ENCODE data around the gene KMT2A. TPM values are rescaled to one million over a fixed set of nuclear protein-coding genes. Genes with fewer than 3 reads are reported as not detected.
"Not testable (repeated sequence)": the region's sequence is repeated elsewhere in the genome, so short reads cannot be mapped to it uniquely, and the experiment has no call there.

Gene KMT2A
- total and polyA plus RNA-seq, 4 donors: 7.7 to 127 (median 27.0) TPM

GRCh38 chr11:118398791-118399559 is 37.3 kb upstream of the KMT2A start:
- no peak overlapping the region for H3K4me3 ChIP-seq
- no peak for TF ChIP-seq CTCF (IDR thresholded peaks at IDR 0.05; ENCODE audit: control extremely low read depth, extremely low read depth)
- ATAC-seq (ENCODE audit: insufficient read depth, low FRiP score) (no peak), DNase-seq (no peak)
- WGBS, 2 donors: 46 to 52% methylated on average over 3 of the region's 3 CpGs
- H3K36me3 ChIP-seq (ENCODE audit: control insufficient read depth in 4 of 4, insufficient read depth in 4 of 4, low read length in 4 of 4): peaks cover 3 to 20% (median 11%) of the 10 kb centered on the region in 4 donors
- H3K9me3 ChIP-seq (ENCODE audit: control insufficient read depth in 4 of 4, insufficient read depth in 3 of 4, low read length in 3 of 4): no peaks in the 10 kb centered on the region
- H3K27ac ChIP-seq (ENCODE audit: low read depth in 1 of 2, low read length in 1 of 2): no peak overlapping the region
- no peak overlapping the region for H3K9ac ChIP-seq (ENCODE audit: insufficient read depth in 1 of 2, low read length in 2 of 2)
- peaks cover 3 to 10% (median 8%) of the 10 kb centered on the region in 5 donors for H3K4me1 ChIP-seq (ENCODE audit: control insufficient read depth in 5 of 5, insufficient read depth in 5 of 5, low read length in 5 of 5)
- H3K27me3 ChIP-seq (ENCODE audit: control insufficient read depth in 3 of 3, insufficient read depth in 3 of 3, low read length in 2 of 3): no peaks in the 10 kb centered on the region

- Histone ChIP-seq H3K4me3 (peak within 1 kb of the TSS; percentile 93), H3K27ac (ENCODE audit: low read depth in 1 of 2, low read length in 1 of 2) (peak within 1 kb of the TSS; percentile 64 to 93), H3K9me3 (ENCODE audit: control insufficient read depth in 4 of 4, insufficient read depth in 3 of 4, low read length in 3 of 4) (no peaks in the 10 kb centered on the region), H3K27me3 (ENCODE audit: control insufficient read depth in 3 of 3, insufficient read depth in 3 of 3, low read length in 2 of 3) (no peaks in the 10 kb centered on the region), H3K9ac (ENCODE audit: insufficient read depth in 1 of 2, low read length in 2 of 2) (peak within 1 kb of the TSS; percentile 72 to 88), H3K4me1 (ENCODE audit: control insufficient read depth in 5 of 5, insufficient read depth in 5 of 5, low read length in 5 of 5) (peaks cover 3 to 10% (median 8%) of the 10 kb centered on the region in 5 donors), H3K36me3 (ENCODE audit: control insufficient read depth in 4 of 4, insufficient read depth in 4 of 4, low read length in 4 of 4) (peaks cover 0 to 13% (median 3%) of the 10 kb centered on the region in 4 donors)
- DNase-seq (peak; percentile 91 to 95 (median 95)), ATAC-seq (ENCODE audit: insufficient read depth, low FRiP score) (peak; percentile 82)
- no peak for TF ChIP-seq CTCF (IDR thresholded peaks at IDR 0.05; ENCODE audit: control extremely low read depth, extremely low read depth)
- 0% methylated on average over 51 of the region's 51 CpGs for WGBS, 2 donors
These were observed 35.0 kb upstream of the KMT2A start, which contains the start of gene ATP5MG for GRCh38 chr11:118401151-118401879. Gene ATP5MG (plus strand): TSS chr11:118401606. CDS start chr11:118401666, 60 bp downstream.

GRCh38 chr11:118401880-118402590 is 34.3 kb upstream of the KMT2A start:
- peak overlapping the region; percentile 93 for H3K4me3 ChIP-seq
- peaks cover 3 to 13% (median 8%) of the 10 kb centered on the region in 5 donors for H3K4me1 ChIP-seq (ENCODE audit: control insufficient read depth in 5 of 5, insufficient read depth in 5 of 5, low read length in 5 of 5)
- peak overlapping the region; percentile 56 to 82 for H3K9ac ChIP-seq (ENCODE audit: insufficient read depth in 1 of 2, low read length in 2 of 2)
- peak; percentile 20 for ATAC-seq (ENCODE audit: insufficient read depth, low FRiP score)
- no peaks in the 10 kb centered on the region for H3K27me3 ChIP-seq (ENCODE audit: control insufficient read depth in 3 of 3, insufficient read depth in 3 of 3, low read length in 2 of 3)
- DNase-seq: peak in 2 of 3 donors; percentile 17 to 24
- TF ChIP-seq CTCF (IDR thresholded peaks at IDR 0.05; ENCODE audit: control extremely low read depth, extremely low read depth): no peak
- H3K27ac ChIP-seq (ENCODE audit: low read depth in 1 of 2, low read length in 1 of 2): peak overlapping the region; percentile 64 to 93
- no peaks in the 10 kb centered on the region for H3K9me3 ChIP-seq (ENCODE audit: control insufficient read depth in 4 of 4, insufficient read depth in 3 of 4, low read length in 3 of 4)
- 2% methylated on average over 22 of the region's 22 CpGs for WGBS, 2 donors
- peaks cover 0 to 13% (median 7%) of the 10 kb centered on the region in 4 donors for H3K36me3 ChIP-seq (ENCODE audit: control insufficient read depth in 4 of 4, insufficient read depth in 4 of 4, low read length in 4 of 4)

- DNase-seq; ATAC-seq (ENCODE audit: insufficient read depth, low FRiP score); H3K4me3 ChIP-seq; H3K9me3 ChIP-seq (ENCODE audit: control insufficient read depth in 4 of 4, insufficient read depth in 3 of 4, low read length in 3 of 4); H3K27me3 ChIP-seq (ENCODE audit: control insufficient read depth in 3 of 3, insufficient read depth in 3 of 3, low read length in 2 of 3); H3K36me3 ChIP-seq (ENCODE audit: control insufficient read depth in 4 of 4, insufficient read depth in 4 of 4, low read length in 4 of 4): not testable (repeated sequence)
- Histone ChIP-seq H3K27ac (ENCODE audit: low read depth in 1 of 2, low read length in 1 of 2) (peak overlapping the region in 1 of 2 donors; percentile 64), H3K9ac (ENCODE audit: insufficient read depth in 1 of 2, low read length in 2 of 2) (peak overlapping the region in 1 of 2 donors; percentile 82), H3K4me1 (ENCODE audit: control insufficient read depth in 5 of 5, insufficient read depth in 5 of 5, low read length in 5 of 5) (peaks cover 3 to 13% (median 8%) of the 10 kb centered on the region in 5 donors)
- WGBS, 2 donors: 76 to 83% methylated on average over 7 of the region's 7 CpGs
These were observed 33.7 kb upstream of the KMT2A start for GRCh38 chr11:118402594-118402993.
